Measurements from ENCODE around the gene TRIM46. TPM values are rescaled to one million over a fixed set of nuclear protein-coding genes. Genes with fewer than 3 reads are reported as not detected.
"Not testable (repeated sequence)": the region's sequence is repeated elsewhere in the genome, so short reads cannot be mapped to it uniquely, and the experiment has no call there.

Gene TRIM46
- total RNA-seq, 1 donor from 2014 or later, result 10.7 TPM

DNA sequence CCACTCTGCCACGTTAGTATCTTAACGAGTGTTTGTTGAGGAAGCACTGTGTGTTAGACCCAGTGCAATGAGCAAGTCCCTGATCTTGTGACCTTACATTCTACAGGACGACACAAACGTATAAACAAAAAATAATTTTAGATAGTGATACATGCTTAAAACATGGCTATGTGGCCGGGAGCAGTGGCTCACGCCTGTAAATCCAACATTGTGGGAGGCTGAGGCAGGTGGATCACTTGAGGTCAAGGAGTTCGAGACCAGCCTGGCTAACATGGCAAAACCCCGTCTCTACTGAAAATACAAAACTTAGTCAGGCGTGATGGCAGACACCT lies 54.4 kb downstream of the TRIM46 start:
- Mint-ChIP-seq H3K9me3 (ENCODE audit: low read depth) (no peaks in the 10 kb centered on the region), H3K36me3 (ENCODE audit: low read depth) (no peaks in the 10 kb centered on the region), H3K4me1 (ENCODE audit: low read depth) (peaks cover 66% of the 10 kb centered on the region), H3K27ac (ENCODE audit: unreplicated experiment) (peak overlapping the region; percentile 98), H3K4me3 (ENCODE audit: unreplicated experiment) (peak overlapping the region; percentile 87), H3K27me3 (ENCODE audit: low read depth) (no peaks in the 10 kb centered on the region)
- TF ChIP-seq, protein P1, sequence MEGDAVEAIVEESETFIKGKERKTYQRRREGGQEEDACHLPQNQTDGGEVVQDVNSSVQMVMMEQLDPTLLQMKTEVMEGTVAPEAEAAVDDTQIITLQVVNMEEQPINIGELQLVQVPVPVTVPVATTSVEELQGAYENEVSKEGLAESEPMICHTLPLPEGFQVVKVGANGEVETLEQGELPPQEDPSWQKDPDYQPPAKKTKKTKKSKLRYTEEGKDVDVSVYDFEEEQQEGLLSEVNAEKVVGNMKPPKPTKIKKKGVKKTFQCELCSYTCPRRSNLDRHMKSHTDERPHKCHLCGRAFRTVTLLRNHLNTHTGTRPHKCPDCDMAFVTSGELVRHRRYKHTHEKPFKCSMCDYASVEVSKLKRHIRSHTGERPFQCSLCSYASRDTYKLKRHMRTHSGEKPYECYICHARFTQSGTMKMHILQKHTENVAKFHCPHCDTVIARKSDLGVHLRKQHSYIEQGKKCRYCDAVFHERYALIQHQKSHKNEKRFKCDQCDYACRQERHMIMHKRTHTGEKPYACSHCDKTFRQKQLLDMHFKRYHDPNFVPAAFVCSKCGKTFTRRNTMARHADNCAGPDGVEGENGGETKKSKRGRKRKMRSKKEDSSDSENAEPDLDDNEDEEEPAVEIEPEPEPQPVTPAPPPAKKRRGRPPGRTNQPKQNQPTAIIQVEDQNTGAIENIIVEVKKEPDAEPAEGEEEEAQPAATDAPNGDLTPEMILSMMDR (IDR thresholded peaks at IDR 0.05), result no peak
- DNase-seq (ENCODE audit: low spot score), result no peak

DNA sequence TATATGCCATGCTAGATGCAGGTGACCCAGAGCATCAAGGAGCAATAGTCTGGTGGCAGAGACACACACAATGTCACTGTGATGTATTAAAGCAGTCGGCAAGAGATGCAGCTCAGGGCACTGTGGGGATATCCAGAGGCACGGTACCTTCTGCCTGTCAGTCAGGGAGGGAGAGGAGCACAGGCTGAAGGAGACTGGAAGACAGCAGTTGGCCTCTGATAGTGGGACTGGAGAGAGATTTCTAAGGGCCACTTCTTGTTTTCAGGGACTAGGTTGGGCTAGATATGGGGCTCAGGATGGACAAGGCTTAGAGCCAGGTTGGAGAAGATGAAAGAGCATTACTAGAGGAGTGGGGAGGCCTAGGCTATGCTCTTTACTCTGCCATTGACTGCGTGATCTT lies 57.7 kb downstream of the TRIM46 start:
- Mint-ChIP-seq H3K4me3 (ENCODE audit: unreplicated experiment) (peak overlapping the region; percentile 30), H3K27ac (ENCODE audit: unreplicated experiment) (peak overlapping the region; percentile 96), H3K4me1 (ENCODE audit: low read depth) (peaks cover 45% of the 10 kb centered on the region)
- not testable (repeated sequence) for DNase-seq (ENCODE audit: low spot score); H3K36me3 Mint-ChIP-seq (ENCODE audit: low read depth); H3K27me3 Mint-ChIP-seq (ENCODE audit: low read depth); H3K9me3 Mint-ChIP-seq (ENCODE audit: low read depth)

DNA sequence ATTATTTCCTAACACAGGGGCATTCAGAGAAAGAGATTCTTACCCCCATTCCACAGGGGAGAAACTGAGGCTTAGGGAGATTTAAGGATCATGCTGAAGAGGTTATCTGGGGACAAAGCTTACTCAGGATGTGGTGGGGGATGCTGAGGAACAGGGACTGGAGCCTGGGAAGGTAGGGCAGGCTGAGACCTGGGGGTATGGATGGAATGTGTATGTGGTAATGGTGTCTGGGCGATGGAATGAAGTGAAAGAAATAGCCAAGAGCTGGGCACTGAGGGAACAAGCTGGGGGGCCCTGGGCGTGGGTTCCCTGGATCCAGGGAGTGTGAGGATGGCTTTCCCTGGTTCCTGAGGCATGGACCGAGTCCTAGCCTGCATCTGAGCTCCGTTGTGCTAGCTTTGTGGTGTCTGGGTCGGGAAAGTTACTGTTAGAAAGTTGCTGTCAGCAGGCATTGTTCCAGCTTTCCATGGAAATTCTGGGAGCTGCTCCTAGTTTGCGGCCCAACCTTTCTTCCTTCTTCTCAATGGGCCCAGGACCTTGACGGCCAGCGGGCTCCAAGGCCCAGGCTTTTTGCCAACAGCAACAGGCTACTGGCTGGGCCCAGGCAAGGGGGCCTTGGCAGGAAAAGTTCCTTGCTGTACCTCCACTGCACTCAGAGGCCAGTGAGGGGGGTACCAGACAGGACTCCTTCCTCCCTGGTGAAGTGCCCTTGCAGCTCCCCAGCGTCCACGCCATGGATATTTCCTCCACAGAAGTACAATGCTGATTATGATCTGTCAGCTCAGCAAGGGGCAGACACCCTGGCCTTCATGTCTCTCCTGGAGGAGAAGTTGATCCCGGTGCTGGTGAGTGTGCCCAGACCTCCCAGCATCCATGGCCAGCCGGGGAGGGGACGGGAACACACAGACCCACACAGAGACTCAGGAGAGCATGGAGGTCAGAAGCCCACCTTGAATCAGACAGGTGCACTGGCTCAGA lies 58.6 kb downstream of the TRIM46 start:
- peaks cover 39% of the 10 kb centered on the region for H3K4me1 Mint-ChIP-seq (ENCODE audit: low read depth)
- peaks cover 10% of the 10 kb centered on the region for H3K36me3 Mint-ChIP-seq (ENCODE audit: low read depth)
- not testable (repeated sequence) for DNase-seq (ENCODE audit: low spot score); H3K9me3 Mint-ChIP-seq (ENCODE audit: low read depth); H3K27me3 Mint-ChIP-seq (ENCODE audit: low read depth)
- peak overlapping the region; percentile 42 for H3K4me3 Mint-ChIP-seq (ENCODE audit: unreplicated experiment)
- H3K27ac Mint-ChIP-seq (ENCODE audit: unreplicated experiment), result peak overlapping the region; percentile 96

DNA sequence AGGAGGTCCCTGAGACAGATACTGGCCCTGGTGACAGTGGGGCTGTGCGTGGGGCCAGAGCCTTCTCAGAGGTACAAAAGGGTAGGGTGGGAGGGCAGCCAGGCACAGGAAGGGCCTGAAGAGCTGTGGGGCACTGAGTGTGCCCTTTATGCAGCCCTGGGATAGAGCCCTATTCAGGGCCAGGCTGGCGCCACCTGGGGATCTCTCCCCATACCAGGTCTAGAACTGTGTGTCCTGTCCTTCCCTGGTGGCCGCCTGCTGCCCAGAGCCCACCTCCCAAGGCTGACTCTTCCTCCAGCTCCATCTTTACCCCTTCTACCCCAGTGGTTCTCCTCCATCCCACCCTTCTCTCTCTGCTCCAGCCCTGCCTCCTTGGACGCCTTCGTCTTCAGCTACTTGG lies 59.9 kb downstream of the TRIM46 start:
- H3K27me3 Mint-ChIP-seq (ENCODE audit: low read depth); DNase-seq (ENCODE audit: low spot score); H3K4me3 Mint-ChIP-seq (ENCODE audit: unreplicated experiment); H3K27ac Mint-ChIP-seq (ENCODE audit: unreplicated experiment); H3K9me3 Mint-ChIP-seq (ENCODE audit: low read depth): not testable (repeated sequence)
- Mint-ChIP-seq H3K4me1 (ENCODE audit: low read depth) (peaks cover 34% of the 10 kb centered on the region), H3K36me3 (ENCODE audit: low read depth) (peaks cover 15% of the 10 kb centered on the region)

Other genes starting within 250 kb of the TRIM46 start
- gene PMVK, start 237.1 kb upstream of the TRIM46 start, total RNA-seq, result 27.5 to 31.6 TPM (median 30.7 TPM) in 3 replicates
- gene PBXIP1, start 217.8 kb upstream of the TRIM46 start, total RNA-seq, result 47.1 to 60.2 TPM (median 57.1 TPM) in 3 replicates
- 23.2 to 27.2 TPM (median 24.0 TPM) in 3 replicates for gene PYGO2, start 212.1 kb upstream of the TRIM46 start, total RNA-seq
- gene SHC1, start 203.1 kb upstream of the TRIM46 start, total RNA-seq, result 251 to 316 TPM (median 256 TPM) in 3 replicates
- 23.2 to 34.0 TPM (median 26.8 TPM) in 3 replicates for gene CKS1B, start 199.2 kb upstream of the TRIM46 start, total RNA-seq
- gene FLAD1, start 190.5 kb upstream of the TRIM46 start, total RNA-seq, result 23.0 to 30.8 TPM (median 28.7 TPM) in 3 replicates
- gene LENEP, start 180.3 kb upstream of the TRIM46 start, total RNA-seq, result 0.72 to 0.85 TPM in 2 of 3 replicates, not detected in the other
- gene ZBTB7B, start 171.0 kb upstream of the TRIM46 start, total RNA-seq, result 34.8 to 42.9 TPM (median 41.1 TPM) in 3 replicates
- 0.30 to 0.36 TPM (median 0.36 TPM) in 3 replicates for gene DCST2, start 140.1 kb upstream of the TRIM46 start, total RNA-seq
- not detected in 3 replicates for gene DCST1, start 140.0 kb upstream of the TRIM46 start, total RNA-seq
- gene ADAM15, start 122.5 kb upstream of the TRIM46 start, total RNA-seq, result 73.7 to 91.1 TPM (median 75.2 TPM) in 3 replicates
- gene EFNA4, start 110.1 kb upstream of the TRIM46 start, total RNA-seq, result 8.9 to 10.6 TPM (median 9.7 TPM) in 3 replicates
- gene EFNA3, start 95.0 kb upstream of the TRIM46 start, total RNA-seq, result 4.3 to 5.5 TPM (median 4.5 TPM) in 3 replicates
- gene EFNA1, start 46.0 kb upstream of the TRIM46 start, total RNA-seq, result 10.9 to 27.6 TPM (median 12.6 TPM) in 3 replicates
- gene SLC50A1, start 38.0 kb upstream of the TRIM46 start, total RNA-seq, result 34.0 to 40.3 TPM (median 37.9 TPM) in 3 replicates
- gene DPM3, start 33.3 kb upstream of the TRIM46 start, total RNA-seq, result 41.3 to 73.3 TPM (median 48.9 TPM) in 3 replicates
- gene KRTCAP2, start 545 bp upstream of the TRIM46 start, total RNA-seq, result 159 to 202 TPM (median 174 TPM) in 3 replicates
- gene THBS3, start 34.0 kb downstream of the TRIM46 start, total RNA-seq, result 112 to 127 TPM (median 118 TPM) in 3 replicates
- gene MTX1, start 34.8 kb downstream of the TRIM46 start, total RNA-seq, result 28.2 to 49.1 TPM (median 29.8 TPM) in 3 replicates
- gene ENTREP3, start 81.6 kb downstream of the TRIM46 start, total RNA-seq, result 34.0 to 42.8 TPM (median 42.8 TPM) in 3 replicates
- 68.3 to 77.1 TPM (median 71.4 TPM) in 3 replicates for gene SCAMP3, start 88.5 kb downstream of the TRIM46 start, total RNA-seq
- gene CLK2, start 99.7 kb downstream of the TRIM46 start, total RNA-seq, result 36.7 to 50.2 TPM (median 37.0 TPM) in 3 replicates
- gene HCN3, start 103.6 kb downstream of the TRIM46 start, total RNA-seq, result 4.3 to 4.4 TPM (median 4.4 TPM) in 3 replicates
- gene PKLR, start 127.6 kb downstream of the TRIM46 start, total RNA-seq, result not detected in 3 replicates
- 122 to 139 TPM (median 127 TPM) in 3 replicates for gene FDPS, start 135.0 kb downstream of the TRIM46 start, total RNA-seq
- gene RUSC1, start 147.0 kb downstream of the TRIM46 start, total RNA-seq, result 42.6 to 49.1 TPM (median 43.9 TPM) in 3 replicates